H1 (cell line): ENCODE measurements around the gene TMEM238.

ENCODE experiments used
- POLR2A ChIP-seq, 2 experiments: IDR thresholded peaks; 1 replicate in 1 of 2; 2 replicates in 1 of 2; pipeline ENCODE4 v1.6.1; 2011; ENCODE audit warnings: low read depth in 2 of 2, low read length in 2 of 2, mild to moderate bottlenecking in 2 of 2; ENCODE audit errors: control extremely low read depth in 1 of 2
- SAP30 ChIP-seq: fragments of 300-600 bp; sonication (generic); IDR thresholded peaks from 2 replicates; pipeline ENCODE4 v1.7.1; 2012; ENCODE audit warnings: low read length, moderate library complexity, mild to moderate bottlenecking, inconsistent platforms; ENCODE audit not compliant: insufficient read depth, insufficient replicate concordance
- SIN3A ChIP-seq, 2 experiments: IDR thresholded peaks in 1 of 2; conservative IDR thresholded peaks in 1 of 2; 2 replicates each; pipeline ENCODE4 v1.6.1; 2011 to 2012; ENCODE audit warnings: low read length in 2 of 2, improper control_type of control experiment in 1 of 2, low read depth in 1 of 2, mild to moderate bottlenecking in 1 of 2
- TF ChIP-seq, protein P1 (sequence below), 3 experiments: IDR thresholded peaks; 1 replicate in 2 of 3; 2 replicates in 1 of 3; pipeline versions ENCODE4 v1.5.1 to v1.6.1; 2011; ENCODE audit warnings: low read length in 3 of 3, mild to moderate bottlenecking in 3 of 3, inconsistent platforms in 2 of 3, low read depth in 1 of 3, moderate library complexity in 1 of 3; ENCODE audit not compliant: insufficient read depth in 1 of 3; ENCODE audit errors: control extremely low read depth in 1 of 3
- TF ChIP-seq, protein P2 (sequence below): IDR thresholded peaks from 2 replicates; pipeline ENCODE4 v1.6.1; 2012; ENCODE audit warnings: low read length, inconsistent platforms

DNA sequence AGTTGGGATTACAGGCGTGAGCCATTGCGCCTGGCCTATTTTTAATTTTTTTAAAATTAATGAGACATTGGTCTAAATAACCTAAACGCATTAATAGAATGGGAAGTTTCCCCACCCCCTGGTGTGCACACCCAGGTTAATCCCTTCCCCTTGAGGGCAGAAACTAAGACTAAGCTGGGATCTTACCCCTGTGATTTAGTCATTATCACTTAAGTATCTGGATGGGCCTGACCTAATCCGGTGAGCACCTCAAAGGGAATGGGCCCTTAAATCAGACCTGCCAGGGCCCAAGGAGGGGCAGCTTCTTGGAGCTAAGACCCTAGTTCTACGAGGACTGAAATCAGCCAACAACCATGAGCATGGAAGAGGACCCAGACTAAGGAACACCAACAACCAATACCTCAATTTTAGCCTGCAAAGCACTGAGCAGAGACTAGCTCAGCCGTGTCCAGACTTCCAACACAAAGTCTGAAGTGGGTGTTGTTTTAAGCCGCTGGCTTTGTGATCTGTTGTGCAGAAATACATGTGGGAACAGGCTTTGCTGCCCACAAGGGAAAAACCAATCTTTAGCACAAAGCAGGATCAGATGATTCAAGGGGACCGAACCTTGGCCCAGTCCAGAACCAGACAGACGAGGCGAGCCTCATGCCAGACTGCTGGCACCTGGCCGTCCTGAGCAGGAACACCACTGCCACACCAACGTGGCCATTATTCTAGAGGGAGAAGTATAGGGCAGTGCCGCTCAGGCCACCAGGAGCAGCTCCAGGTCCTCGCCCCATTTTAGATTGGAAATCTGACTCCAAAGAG, 16.4 kb upstream of the TMEM238 start:
- TF ChIP-seq POLR2A (IDR thresholded peaks at IDR 0.05; ENCODE audit: control extremely low read depth in 1 of 2, low read depth in 2 of 2, low read length in 2 of 2) (peak in 1 of 2 experiments; percentile 45; a peak in 1 of 3 replicates), SIN3A (conservative IDR thresholded peaks at IDR 0.05 in 1 of 2, IDR thresholded peaks at IDR 0.05 in 1 of 2; ENCODE audit: low read depth in 1 of 2, low read length in 2 of 2) (no peak), SAP30 (no peak)
- TF ChIP-seq, protein P1, sequence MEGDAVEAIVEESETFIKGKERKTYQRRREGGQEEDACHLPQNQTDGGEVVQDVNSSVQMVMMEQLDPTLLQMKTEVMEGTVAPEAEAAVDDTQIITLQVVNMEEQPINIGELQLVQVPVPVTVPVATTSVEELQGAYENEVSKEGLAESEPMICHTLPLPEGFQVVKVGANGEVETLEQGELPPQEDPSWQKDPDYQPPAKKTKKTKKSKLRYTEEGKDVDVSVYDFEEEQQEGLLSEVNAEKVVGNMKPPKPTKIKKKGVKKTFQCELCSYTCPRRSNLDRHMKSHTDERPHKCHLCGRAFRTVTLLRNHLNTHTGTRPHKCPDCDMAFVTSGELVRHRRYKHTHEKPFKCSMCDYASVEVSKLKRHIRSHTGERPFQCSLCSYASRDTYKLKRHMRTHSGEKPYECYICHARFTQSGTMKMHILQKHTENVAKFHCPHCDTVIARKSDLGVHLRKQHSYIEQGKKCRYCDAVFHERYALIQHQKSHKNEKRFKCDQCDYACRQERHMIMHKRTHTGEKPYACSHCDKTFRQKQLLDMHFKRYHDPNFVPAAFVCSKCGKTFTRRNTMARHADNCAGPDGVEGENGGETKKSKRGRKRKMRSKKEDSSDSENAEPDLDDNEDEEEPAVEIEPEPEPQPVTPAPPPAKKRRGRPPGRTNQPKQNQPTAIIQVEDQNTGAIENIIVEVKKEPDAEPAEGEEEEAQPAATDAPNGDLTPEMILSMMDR (IDR thresholded peaks at IDR 0.05; ENCODE audit: control extremely low read depth in 1 of 3, insufficient read depth in 1 of 3, low read depth in 1 of 3, low read length in 3 of 3) = no peak
- TF ChIP-seq, protein P2, sequence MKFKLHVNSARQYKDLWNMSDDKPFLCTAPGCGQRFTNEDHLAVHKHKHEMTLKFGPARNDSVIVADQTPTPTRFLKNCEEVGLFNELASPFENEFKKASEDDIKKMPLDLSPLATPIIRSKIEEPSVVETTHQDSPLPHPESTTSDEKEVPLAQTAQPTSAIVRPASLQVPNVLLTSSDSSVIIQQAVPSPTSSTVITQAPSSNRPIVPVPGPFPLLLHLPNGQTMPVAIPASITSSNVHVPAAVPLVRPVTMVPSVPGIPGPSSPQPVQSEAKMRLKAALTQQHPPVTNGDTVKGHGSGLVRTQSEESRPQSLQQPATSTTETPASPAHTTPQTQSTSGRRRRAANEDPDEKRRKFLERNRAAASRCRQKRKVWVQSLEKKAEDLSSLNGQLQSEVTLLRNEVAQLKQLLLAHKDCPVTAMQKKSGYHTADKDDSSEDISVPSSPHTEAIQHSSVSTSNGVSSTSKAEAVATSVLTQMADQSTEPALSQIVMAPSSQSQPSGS = no peak
